ENCODE data around the gene C15orf39.

GRCh38 chr15:75163150-75163564 is 38.5 kb upstream of the C15orf39 start:
- TF ChIP-seq CTCF (IDR thresholded peaks at IDR 0.05) (no peak), POLR2AphosphoS5 (IDR thresholded peaks at IDR 0.05) (no peak)

Measured in prostate gland (tissue), 2 donors.